CD14-positive monocyte (primary cell): ENCODE data around the gene PDE11A. TPM values are rescaled to one million over a fixed set of nuclear protein-coding genes. Genes with fewer than 3 reads are reported as not detected.
A peak's percentile ranks its signal among the peaks of the same experiment; 100 is the strongest.

ENCODE experiments used
- DNase-seq, 3 donors: peaks; one replicate each; pipeline ENCODE4 v3.0.0-alpha.2; 2011 to 2022
- H2AFZ ChIP-seq: 2 replicates; pipeline ENCODE4 v1.6.0; 2012; ENCODE audit warnings: mild to moderate bottlenecking, low read depth, low read length, inconsistent platforms; ENCODE audit not compliant: insufficient read depth, poor library complexity, severe bottlenecking
- H3K27ac ChIP-seq, 2 donors: 1 replicate in 1 of 2; 2 replicates in 1 of 2; pipeline ENCODE4 v1.5.1; 2012 to 2013; ENCODE audit warnings: low read length in 2 of 2, control low read depth in 1 of 2, inconsistent platforms in 1 of 2, low read depth in 1 of 2, mild to moderate bottlenecking in 1 of 2
- H3K27me3 ChIP-seq, 2 donors: one replicate each; pipeline versions ENCODE4 v1.6.0 to v1.6.1; 2011 to 2013; ENCODE audit warnings: low read length in 2 of 2; ENCODE audit not compliant: control insufficient read depth in 2 of 2, insufficient read depth in 2 of 2
- H3K36me3 ChIP-seq, 2 donors: replicated peaks in 1 of 2; 1 replicate in 1 of 2; 2 replicates in 1 of 2; pipeline versions ENCODE4 v1.5.1 to v1.6.1; 2012 to 2013; ENCODE audit warnings: low read length in 2 of 2, control low read depth in 1 of 2, inconsistent platforms in 1 of 2, mild to moderate bottlenecking in 1 of 2; ENCODE audit not compliant: insufficient read depth in 2 of 2, control insufficient read depth in 1 of 2
- H3K4me1 ChIP-seq, 2 donors: 1 replicate in 1 of 2; 2 replicates in 1 of 2; pipeline versions ENCODE4 v1.5.1 to v1.6.1; 2012 to 2013; ENCODE audit warnings: low read length in 2 of 2, control low read depth in 1 of 2, inconsistent platforms in 1 of 2, mild to moderate bottlenecking in 1 of 2, moderate library complexity in 1 of 2; ENCODE audit not compliant: insufficient read depth in 2 of 2, control insufficient read depth in 1 of 2
- H3K4me2 ChIP-seq: replicated peaks from 2 replicates; pipeline ENCODE3; 2012; ENCODE audit warnings: low read length, moderate library complexity, mild to moderate bottlenecking; ENCODE audit not compliant: poor library complexity, severe bottlenecking; ENCODE audit errors: extremely low read depth
- H3K4me3 ChIP-seq, 3 experiments: fragments of 200-600 bp in 1 of 3; sonication (generic) in 1 of 3; replicated peaks in 1 of 3; 1 replicate in 2 of 3; 2 replicates in 1 of 3; pipeline ENCODE4 v1.5.1; 2011 to 2013; ENCODE audit warnings: low read length in 3 of 3, mild to moderate bottlenecking in 3 of 3, control low read depth in 2 of 3, low read depth in 2 of 3, inconsistent platforms in 1 of 3, moderate library complexity in 1 of 3
- H3K79me2 ChIP-seq: 2 replicates; pipeline ENCODE4 v1.6.0; 2012; ENCODE audit warnings: mild to moderate bottlenecking, control low read depth, inconsistent platforms, low read length, moderate library complexity; ENCODE audit not compliant: insufficient read depth
- H3K9ac ChIP-seq: 2 replicates; pipeline ENCODE4 v1.6.0; 2017; ENCODE audit warnings: low read length, mild to moderate bottlenecking; ENCODE audit not compliant: insufficient read depth, poor library complexity, severe bottlenecking
- H3K9me3 ChIP-seq, 2 donors: replicated peaks in 1 of 2; 1 replicate in 1 of 2; 2 replicates in 1 of 2; pipeline versions ENCODE4 v1.5.1 to v1.6.1; 2012 to 2013; ENCODE audit warnings: low read length in 2 of 2, control low read depth in 1 of 2; ENCODE audit not compliant: control insufficient read depth in 1 of 2, insufficient read depth in 1 of 2
- H4K20me1 ChIP-seq: 2 replicates; pipeline ENCODE4 v1.6.0; 2012; ENCODE audit warnings: mild to moderate bottlenecking, low read length, control low read depth, moderate library complexity; ENCODE audit not compliant: insufficient read depth
- H3K27ac Mint-ChIP-seq, 7 donors: one replicate each; pipeline ENCODE4 v1.8.0; 2020; ENCODE audit warnings: mild to moderate bottlenecking in 7 of 7, mixed read lengths in 7 of 7, moderate library complexity in 6 of 7, inconsistent platforms in 2 of 7
- H3K27me3 Mint-ChIP-seq, 3 donors: one replicate each; pipeline ENCODE4 v1.8.0; 2021 to 2022; ENCODE audit warnings: low read depth in 3 of 3, mild to moderate bottlenecking in 3 of 3, mixed read lengths in 3 of 3, moderate library complexity in 3 of 3, inconsistent platforms in 1 of 3
- H3K36me3 Mint-ChIP-seq, 2 donors: one replicate each; pipeline ENCODE4 v1.8.0; 2020; ENCODE audit warnings: mixed read lengths in 2 of 2, inconsistent platforms in 1 of 2, mild to moderate bottlenecking in 1 of 2
- H3K4me1 Mint-ChIP-seq: one replicate; pipeline ENCODE4 v1.8.0; 2020; ENCODE audit warnings: mild to moderate bottlenecking, mixed read lengths
- H3K4me3 Mint-ChIP-seq, 2 donors: one replicate each; pipeline ENCODE4 v1.8.0; 2020; ENCODE audit warnings: mild to moderate bottlenecking in 2 of 2, mixed read lengths in 2 of 2, moderate library complexity in 1 of 2
- H3K9me3 Mint-ChIP-seq, 7 donors: one replicate each; pipeline ENCODE4 v1.8.0; 2020 to 2022; ENCODE audit warnings: mixed read lengths in 7 of 7, mild to moderate bottlenecking in 6 of 7, moderate library complexity in 6 of 7, inconsistent platforms in 2 of 7
- WGBS: methylation state at CpG from one replicate; pipeline ENCODE4 v1.1.5; 2013; ENCODE audit warnings: missing lambda C conversion rate; ENCODE audit not compliant: insufficient coverage; 5-methylcytosine and 5-hydroxymethylcytosine counted together
- intact Hi-C, 2 donors: fragments of 100-400 bp; cut with micrococcal nuclease; formaldehyde crosslinking; loops; one replicate each; pipeline versions ENCODE4 v1.15.0 to v1.15.1; 2023
- polyA plus RNA-seq, 3 donors: library from polyadenylated mRNA; depleted of rRNA in 1 of 3; unstranded in 2 of 3; stranded (reverse) in 1 of 3; fragments of 300-500 nt in 2 of 3; fragments of >200 nt in 1 of 3; fragmentation: Illumina TruSeq in 2 of 3; gene quantifications; 1 replicate in 2 of 3; 2 replicates in 1 of 3; pipeline ENCODE4 v1.2.3, GENCODE V29; 2012 to 2021
- TF ChIP-seq, protein P1 (sequence below): fragments of 200-600 bp; IDR thresholded peaks from one replicate; pipeline ENCODE4 v1.8.0; 2022; ENCODE audit warnings: antibody characterized with exemption, mild to moderate bottlenecking

The PDE11A gene
- polyA plus RNA-seq, 3 donors, result not detected

DNA sequence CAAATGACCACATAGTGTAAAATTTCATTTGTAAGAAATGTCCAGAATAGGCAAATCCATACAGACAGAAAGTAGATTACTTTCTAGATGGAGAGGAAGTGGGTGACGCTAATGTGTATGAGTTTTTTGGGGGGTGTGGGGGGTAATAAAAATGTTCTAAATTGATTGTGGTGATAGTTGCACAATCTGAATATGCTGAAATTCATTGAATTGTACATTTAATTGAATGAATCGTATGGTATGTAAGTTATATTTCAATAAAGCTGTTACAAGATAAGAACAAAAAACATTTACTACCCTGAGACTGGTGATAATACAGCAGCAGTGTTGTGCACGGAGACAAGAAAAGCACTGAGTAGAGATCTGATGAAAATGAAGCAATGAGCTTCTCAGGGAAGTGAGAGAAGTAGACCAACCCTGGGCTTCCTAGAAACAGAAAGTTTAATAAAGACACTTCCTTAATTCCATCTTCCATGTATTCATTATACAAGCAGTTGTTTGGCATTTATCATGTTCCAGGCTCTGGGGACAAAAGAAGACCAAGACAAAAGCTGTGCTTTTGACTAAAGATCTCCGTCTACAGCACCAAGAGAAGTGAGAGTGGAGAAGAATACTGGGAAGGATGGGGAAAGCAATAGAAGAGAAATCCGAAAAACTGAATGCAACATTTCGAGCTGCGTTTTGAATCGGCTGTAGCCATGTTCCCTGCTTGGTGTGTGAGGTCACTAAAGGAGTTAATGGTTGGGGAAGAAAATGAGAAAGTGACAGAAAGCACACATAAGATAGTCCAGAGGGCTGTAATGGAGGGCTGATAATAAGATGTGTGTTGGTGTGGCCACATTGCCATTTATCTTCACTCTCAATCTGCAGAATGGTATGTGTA is 1.8 kb upstream of the PDE11A start:
- Mint-ChIP-seq H3K27me3 (peaks cover 18 to 29% (median 29%) of the 10 kb centered on the region in 3 donors), H3K27ac (no peak overlapping the region), H3K4me1 (peaks cover 27% of the 10 kb centered on the region), H3K4me3 (no peak overlapping the region), H3K36me3 (no peaks in the 10 kb centered on the region), H3K9me3 (peaks cover 0 to 5% (median 0%) of the 10 kb centered on the region in 7 donors)
- no peaks in the 10 kb centered on the region for H3K36me3 ChIP-seq
- no peak overlapping the region for H3K27ac ChIP-seq
- no peaks in the 10 kb centered on the region for H3K9me3 ChIP-seq
- H3K4me2 ChIP-seq, result no peak overlapping the region
- no peaks in the 10 kb centered on the region for H4K20me1 ChIP-seq
- 78% methylated on average over 6 of the region's 8 CpGs for WGBS
- H3K4me3 ChIP-seq, result no peak overlapping the region
- no peaks in the 10 kb centered on the region for H3K79me2 ChIP-seq
- no peak overlapping the region for H3K9ac ChIP-seq
- H2AFZ ChIP-seq, result no peak overlapping the region
- intact Hi-C loops, result no loop called here
- DNase-seq, result peak in 1 of 3 donors; percentile 5
- H3K27me3 ChIP-seq, result peaks cover 7 to 18% of the 10 kb centered on the region in 2 donors
- H3K4me1 ChIP-seq, result peaks cover 14 to 17% of the 10 kb centered on the region in 2 donors
- TF ChIP-seq, protein P1, sequence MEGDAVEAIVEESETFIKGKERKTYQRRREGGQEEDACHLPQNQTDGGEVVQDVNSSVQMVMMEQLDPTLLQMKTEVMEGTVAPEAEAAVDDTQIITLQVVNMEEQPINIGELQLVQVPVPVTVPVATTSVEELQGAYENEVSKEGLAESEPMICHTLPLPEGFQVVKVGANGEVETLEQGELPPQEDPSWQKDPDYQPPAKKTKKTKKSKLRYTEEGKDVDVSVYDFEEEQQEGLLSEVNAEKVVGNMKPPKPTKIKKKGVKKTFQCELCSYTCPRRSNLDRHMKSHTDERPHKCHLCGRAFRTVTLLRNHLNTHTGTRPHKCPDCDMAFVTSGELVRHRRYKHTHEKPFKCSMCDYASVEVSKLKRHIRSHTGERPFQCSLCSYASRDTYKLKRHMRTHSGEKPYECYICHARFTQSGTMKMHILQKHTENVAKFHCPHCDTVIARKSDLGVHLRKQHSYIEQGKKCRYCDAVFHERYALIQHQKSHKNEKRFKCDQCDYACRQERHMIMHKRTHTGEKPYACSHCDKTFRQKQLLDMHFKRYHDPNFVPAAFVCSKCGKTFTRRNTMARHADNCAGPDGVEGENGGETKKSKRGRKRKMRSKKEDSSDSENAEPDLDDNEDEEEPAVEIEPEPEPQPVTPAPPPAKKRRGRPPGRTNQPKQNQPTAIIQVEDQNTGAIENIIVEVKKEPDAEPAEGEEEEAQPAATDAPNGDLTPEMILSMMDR, result no peak

DNA sequence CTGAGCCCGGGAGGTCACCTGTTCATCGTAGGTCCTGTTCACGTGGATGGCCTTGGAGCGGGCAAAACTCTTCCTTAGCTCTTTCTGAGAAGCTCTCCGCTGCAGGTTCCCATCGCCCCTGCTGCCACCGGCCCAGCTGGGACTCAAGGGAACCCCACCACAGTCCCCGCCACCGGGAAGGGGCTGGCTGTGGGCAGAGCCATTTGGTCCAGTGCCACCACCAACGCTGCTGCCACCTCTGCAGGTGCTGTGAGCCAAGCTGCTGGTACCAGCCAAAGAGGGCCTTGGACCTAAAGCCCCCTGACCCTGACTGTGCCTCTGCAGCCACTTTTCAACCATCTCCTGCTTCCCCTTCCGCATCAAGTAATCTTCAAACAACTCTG is 586 bp downstream of the PDE11A start:
- no peaks in the 10 kb centered on the region for H3K36me3 Mint-ChIP-seq
- peak overlapping the region; percentile 61 for H3K4me2 ChIP-seq
- peaks cover 27% of the 10 kb centered on the region for H3K4me1 Mint-ChIP-seq
- peak overlapping the region; percentile 77 for H2AFZ ChIP-seq
- H3K36me3 ChIP-seq, result no peaks in the 10 kb centered on the region
- no peak overlapping the region for H3K27ac ChIP-seq
- peaks cover 7 to 18% of the 10 kb centered on the region in 2 donors for H3K27me3 ChIP-seq
- intact Hi-C loops, result no loop called here
- H3K4me1 ChIP-seq, result peaks cover 14 to 17% of the 10 kb centered on the region in 2 donors
- peak overlapping the region; percentile 45 for H3K9ac ChIP-seq
- H3K9me3 ChIP-seq, result no peaks in the 10 kb centered on the region
- no peak for DNase-seq
- no peak overlapping the region for H3K27ac Mint-ChIP-seq
- H3K4me3 Mint-ChIP-seq, result peak overlapping the region in 1 of 2 donors; percentile 90
- WGBS, result 85% methylated on average over 10 of the region's 11 CpGs
- TF ChIP-seq, protein P1, result no peak
- no peaks in the 10 kb centered on the region for H3K79me2 ChIP-seq
- H3K4me3 ChIP-seq, result peak overlapping the region in 1 of 3 experiments; percentile 60
- no peaks in the 10 kb centered on the region for H4K20me1 ChIP-seq
- peaks cover 19 to 31% (median 29%) of the 10 kb centered on the region in 3 donors for H3K27me3 Mint-ChIP-seq
- H3K9me3 Mint-ChIP-seq, result peaks cover 0 to 5% (median 0%) of the 10 kb centered on the region in 7 donors
